ENCODE data around the gene RNLS.

- TF ChIP-seq TAF1 (IDR thresholded peaks at IDR 0.05; ENCODE audit: borderline replicate concordance, low read depth, low read length) (no peak), POLR2AphosphoS5 (IDR thresholded peaks at IDR 0.05; ENCODE audit: low read depth, low read length) (no peak)
Measured at GRCh38 chr10:88534072-88534665, 48.9 kb downstream of the RNLS start.
